GM23338 (cell line): ENCODE results near the gene PALMD. TPM values are rescaled to one million over a fixed set of nuclear protein-coding genes. Genes with fewer than 3 reads are reported as not detected.

Source experiments
- ATAC-seq: fragments of 200-7000 bp; cut with Tn5 transposase; 3 replicates; pipeline ENCODE4 v1.9.1; 2020
- DNase-seq: peaks from one replicate; pipeline ENCODE4 v3.0.0-alpha.2; 2015; ENCODE audit warnings: low spot score
- H2AFZ ChIP-seq: fragments of 200-600 bp; sonication (generic); 2 replicates; pipeline ENCODE4 v1.8.0; 2016; ENCODE audit warnings: antibody characterized with exemption, mild to moderate bottlenecking, moderate library complexity
- H3F3A ChIP-seq: fragments of 200-600 bp; sonication (generic); replicated peaks from 2 replicates; pipeline ENCODE4 v1.8.0; 2017; ENCODE audit warnings: antibody characterized with exemption, mixed run types, low read depth
- H3K27ac ChIP-seq: fragments of 200-600 bp; sonication (generic); 2 replicates; pipeline ENCODE4 v1.6.1; 2016; ENCODE audit warnings: low read depth
- H3K27me3 ChIP-seq: fragments of 200-600 bp; sonication (generic); 2 replicates; pipeline ENCODE4 v1.8.0; 2016; ENCODE audit warnings: mild to moderate bottlenecking, mixed run types, moderate library complexity; ENCODE audit not compliant: insufficient read depth
- H3K36me3 ChIP-seq: fragments of 200-600 bp; sonication (generic); 2 replicates; pipeline ENCODE4 v1.8.0; 2016; ENCODE audit warnings: mild to moderate bottlenecking; ENCODE audit not compliant: insufficient read depth
- H3K4me1 ChIP-seq: fragments of 200-600 bp; sonication (generic); 2 replicates; pipeline ENCODE4 v1.8.0; 2016; ENCODE audit warnings: mild to moderate bottlenecking, moderate library complexity; ENCODE audit not compliant: insufficient read depth
- H3K4me2 ChIP-seq: fragments of 200-600 bp; sonication (generic); 2 replicates; pipeline ENCODE4 v1.7.1; 2017; ENCODE audit warnings: mixed run types
- H3K4me3 ChIP-seq: fragments of 200-600 bp; sonication (generic); 2 replicates; pipeline ENCODE4 v1.6.1; 2016; ENCODE audit warnings: mixed run types
- H3K79me2 ChIP-seq: fragments of 200-600 bp; sonication (generic); replicated peaks from 2 replicates; pipeline ENCODE4 v1.8.0; 2017; ENCODE audit warnings: mild to moderate bottlenecking; ENCODE audit not compliant: insufficient read depth
- H3K9me2 ChIP-seq: fragments of 200-600 bp; sonication (generic); 2 replicates; pipeline ENCODE4 v1.8.0; 2017; ENCODE audit not compliant: insufficient read depth
- H4K20me1 ChIP-seq: fragments of 200-600 bp; sonication (generic); replicated peaks from 2 replicates; pipeline ENCODE4 v1.8.0; 2017; ENCODE audit warnings: mild to moderate bottlenecking; ENCODE audit not compliant: insufficient read depth
- H3K27ac Mint-ChIP-seq: 2 replicates; pipeline ENCODE4 v1.8.0; 2020; ENCODE audit warnings: inconsistent platforms, mild to moderate bottlenecking, moderate library complexity, mixed read lengths
- H3K27me3 Mint-ChIP-seq: 3 replicates; pipeline ENCODE4 v1.8.0; 2022; ENCODE audit warnings: low read depth, mild to moderate bottlenecking, moderate library complexity, mixed read lengths, inconsistent platforms; ENCODE audit not compliant: insufficient read depth, poor library complexity
- H3K36me3 Mint-ChIP-seq: 3 replicates; pipeline ENCODE4 v1.8.0; 2021; ENCODE audit warnings: low read depth, mild to moderate bottlenecking, inconsistent platforms, moderate library complexity, mixed read lengths
- H3K4me1 Mint-ChIP-seq: 3 replicates; pipeline ENCODE4 v1.8.0; 2020; ENCODE audit warnings: mild to moderate bottlenecking, inconsistent platforms, mixed read lengths
- H3K4me3 Mint-ChIP-seq: 3 replicates; pipeline ENCODE4 v1.8.0; 2021; ENCODE audit warnings: moderate library complexity, mild to moderate bottlenecking, inconsistent platforms, mixed read lengths
- H3K9me3 Mint-ChIP-seq: 3 replicates; pipeline ENCODE4 v1.8.0; 2020; ENCODE audit warnings: moderate library complexity, mild to moderate bottlenecking, inconsistent platforms, mixed read lengths
- CREB1 ChIP-seq: fragments of 250-450 bp; sonication (Bioruptor Pico); IDR thresholded peaks from 2 replicates; pipeline ENCODE4 v1.5.0; 2020; ENCODE audit warnings: low read depth, mild to moderate bottlenecking, moderate library complexity
- ETS1 ChIP-seq: IDR thresholded peaks from 2 replicates; pipeline ENCODE4 v1.6.1; 2016; ENCODE audit warnings: antibody characterized with exemption
- EZH2 ChIP-seq: fragments of 200-600 bp; sonication (generic); IDR thresholded peaks from one replicate; pipeline ENCODE4 v1.8.0; 2017; ENCODE audit warnings: antibody characterized with exemption, mild to moderate bottlenecking, low read depth; ENCODE audit not compliant: unreplicated experiment
- EZH2phosphoT487 ChIP-seq: fragments of 200-600 bp; sonication (generic); IDR thresholded peaks from one replicate; pipeline ENCODE4 v1.8.1; 2018; ENCODE audit warnings: antibody characterized with exemption; ENCODE audit not compliant: unreplicated experiment
- JUNB ChIP-seq: IDR thresholded peaks from one replicate; pipeline ENCODE4 v1.6.1; 2016; ENCODE audit warnings: antibody characterized with exemption; ENCODE audit not compliant: unreplicated experiment
- STAT1 ChIP-seq: IDR thresholded peaks from one replicate; pipeline ENCODE4 v1.6.1; 2016; ENCODE audit warnings: antibody characterized with exemption; ENCODE audit not compliant: unreplicated experiment
- ZNF331 ChIP-seq: fragments of 250-450 bp; sonication (Bioruptor Pico); IDR thresholded peaks from 2 replicates; pipeline ENCODE4 v1.5.0; 2020; ENCODE audit warnings: low read depth, mild to moderate bottlenecking, moderate library complexity
- polyA plus RNA-seq: library from polyadenylated mRNA; unstranded; fragments of >200 nt; fragmentation: Nextera tagmentation; extraction: Ambion mirVana; gene quantifications from 2 replicates; pipeline ENCODE4 v1.2.1, GENCODE V29; 2016
- total RNA-seq: library from RNA; depleted of rRNA; stranded (reverse); fragments of >200 nt; shearing (Covaris generic); gene quantifications from 2 replicates; pipeline ENCODE4 v1.2.3, GENCODE V29; 2014
- TF ChIP-seq, protein P1 (sequence below): IDR thresholded peaks from one replicate; pipeline ENCODE4 v1.6.1; 2018; ENCODE audit warnings: antibody characterized with exemption; ENCODE audit not compliant: unreplicated experiment

PALMD gene
- total and polyA plus RNA-seq, 2 experiments from 2014 or later = not detected

- ATAC-seq (no peak), DNase-seq (no peak)
- TF ChIP-seq EZH2 = no peak
- no peak for TF ChIP-seq ETS1
- TF ChIP-seq, protein P1, sequence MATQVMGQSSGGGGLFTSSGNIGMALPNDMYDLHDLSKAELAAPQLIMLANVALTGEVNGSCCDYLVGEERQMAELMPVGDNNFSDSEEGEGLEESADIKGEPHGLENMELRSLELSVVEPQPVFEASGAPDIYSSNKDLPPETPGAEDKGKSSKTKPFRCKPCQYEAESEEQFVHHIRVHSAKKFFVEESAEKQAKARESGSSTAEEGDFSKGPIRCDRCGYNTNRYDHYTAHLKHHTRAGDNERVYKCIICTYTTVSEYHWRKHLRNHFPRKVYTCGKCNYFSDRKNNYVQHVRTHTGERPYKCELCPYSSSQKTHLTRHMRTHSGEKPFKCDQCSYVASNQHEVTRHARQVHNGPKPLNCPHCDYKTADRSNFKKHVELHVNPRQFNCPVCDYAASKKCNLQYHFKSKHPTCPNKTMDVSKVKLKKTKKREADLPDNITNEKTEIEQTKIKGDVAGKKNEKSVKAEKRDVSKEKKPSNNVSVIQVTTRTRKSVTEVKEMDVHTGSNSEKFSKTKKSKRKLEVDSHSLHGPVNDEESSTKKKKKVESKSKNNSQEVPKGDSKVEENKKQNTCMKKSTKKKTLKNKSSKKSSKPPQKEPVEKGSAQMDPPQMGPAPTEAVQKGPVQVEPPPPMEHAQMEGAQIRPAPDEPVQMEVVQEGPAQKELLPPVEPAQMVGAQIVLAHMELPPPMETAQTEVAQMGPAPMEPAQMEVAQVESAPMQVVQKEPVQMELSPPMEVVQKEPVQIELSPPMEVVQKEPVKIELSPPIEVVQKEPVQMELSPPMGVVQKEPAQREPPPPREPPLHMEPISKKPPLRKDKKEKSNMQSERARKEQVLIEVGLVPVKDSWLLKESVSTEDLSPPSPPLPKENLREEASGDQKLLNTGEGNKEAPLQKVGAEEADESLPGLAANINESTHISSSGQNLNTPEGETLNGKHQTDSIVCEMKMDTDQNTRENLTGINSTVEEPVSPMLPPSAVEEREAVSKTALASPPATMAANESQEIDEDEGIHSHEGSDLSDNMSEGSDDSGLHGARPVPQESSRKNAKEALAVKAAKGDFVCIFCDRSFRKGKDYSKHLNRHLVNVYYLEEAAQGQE = no peak
- no peak for TF ChIP-seq ZNF331 (CRISPR knock-in tag)
- no peak for TF ChIP-seq CREB1
- no peak for TF ChIP-seq EZH2phosphoT487
- H3K27ac ChIP-seq = no peak overlapping the region
- H3K27me3 Mint-ChIP-seq = peaks cover 3% of the 10 kb centered on the region
- H3K9me3 Mint-ChIP-seq = no peaks in the 10 kb centered on the region
- H2AFZ ChIP-seq = 0 out of 2 replicates have a peak overlapping the region, but pooled peaks have one; percentile 16
- no peaks in the 10 kb centered on the region for H3K36me3 ChIP-seq
- no peaks in the 10 kb centered on the region for H4K20me1 ChIP-seq
- H3K4me1 ChIP-seq = no peaks in the 10 kb centered on the region
- no peaks in the 10 kb centered on the region for H3K4me1 Mint-ChIP-seq
- H3K27me3 ChIP-seq = no peaks in the 10 kb centered on the region
- no peaks in the 10 kb centered on the region for H3K79me2 ChIP-seq
- no peak overlapping the region for H3K4me3 ChIP-seq
- H3K4me3 Mint-ChIP-seq = no peak overlapping the region
- H3F3A ChIP-seq = no peaks in the 10 kb centered on the region
- no peaks in the 10 kb centered on the region for H3K36me3 Mint-ChIP-seq
- no peak overlapping the region for H3K27ac Mint-ChIP-seq
- H3K9me2 ChIP-seq = 0 out of 2 replicates have a peak, but pooled peaks cover 4% of the 10 kb centered on the region
- H3K4me2 ChIP-seq = no peak overlapping the region
Measured at GRCh38 chr1:99600782-99601181, 45.1 kb upstream of the PALMD start.

- Histone ChIP-seq H3K27me3 (no peaks in the 10 kb centered on the region), H3K4me3 (no peak overlapping the region), H4K20me1 (no peaks in the 10 kb centered on the region), H3K36me3 (no peaks in the 10 kb centered on the region), H2AFZ (no peak overlapping the region), H3F3A (no peaks in the 10 kb centered on the region), H3K79me2 (no peaks in the 10 kb centered on the region), H3K9me2 (0 out of 2 replicates have a peak, but pooled peaks cover 4% of the 10 kb centered on the region), H3K27ac (no peak overlapping the region), H3K4me1 (no peaks in the 10 kb centered on the region), H3K4me2 (no peak overlapping the region)
- DNase-seq = no peak
- ATAC-seq = no peak
- Mint-ChIP-seq H3K4me1 (no peaks in the 10 kb centered on the region), H3K9me3 (no peaks in the 10 kb centered on the region), H3K4me3 (no peak overlapping the region), H3K27me3 (peaks cover 3% of the 10 kb centered on the region), H3K36me3 (no peaks in the 10 kb centered on the region), H3K27ac (no peak overlapping the region)
- TF ChIP-seq JUNB = no peak
- TF ChIP-seq STAT1 = no peak
Measured at GRCh38 chr1:99601208-99601607, 44.7 kb upstream of the PALMD start.
